ENCODE results near the gene PLAC9. TPM values are rescaled to one million over a fixed set of nuclear protein-coding genes. Genes with fewer than 3 reads are reported as not detected.

PLAC9 gene
- polyA plus RNA-seq, 3 donors = 16.4 to 29.3 (median 27.7) TPM

DNA sequence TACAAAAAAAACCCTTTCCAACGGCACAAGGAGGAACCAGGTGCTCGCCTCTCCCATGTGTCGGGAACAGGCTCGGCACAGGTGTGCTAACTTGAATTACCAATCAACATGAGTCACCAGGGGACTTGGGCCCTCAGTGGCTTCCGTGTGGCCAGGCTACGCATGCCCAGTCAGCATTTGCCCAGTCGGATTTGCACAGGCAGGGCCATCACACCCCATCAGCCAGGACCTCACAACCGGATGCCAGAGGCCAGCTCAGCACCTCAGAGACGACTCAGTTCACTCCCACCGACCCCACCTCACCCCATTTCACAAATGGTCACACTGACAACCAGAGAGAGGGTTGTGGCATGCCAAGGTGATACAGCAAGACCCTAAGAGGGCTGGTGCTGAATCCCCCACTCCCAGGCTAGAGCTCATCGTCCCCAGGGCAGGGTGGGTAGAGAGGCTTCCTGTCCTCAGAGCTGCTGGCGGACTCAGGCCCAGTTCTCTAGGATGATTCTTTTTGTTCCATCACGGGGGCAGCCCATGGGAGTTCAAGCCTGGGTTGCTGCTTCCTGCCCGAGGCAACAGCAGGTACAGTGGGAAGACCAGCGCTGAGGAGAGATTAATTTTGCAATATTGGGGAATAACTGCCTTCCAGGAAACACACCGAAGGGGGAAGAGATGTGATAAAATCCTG lies 59.2 kb downstream of the PLAC9 start:
- no peak for DNase-seq (ENCODE audit: extremely low read depth in 1 of 11, low read depth in 9 of 11, low spot score in 4 of 11)

DNA sequence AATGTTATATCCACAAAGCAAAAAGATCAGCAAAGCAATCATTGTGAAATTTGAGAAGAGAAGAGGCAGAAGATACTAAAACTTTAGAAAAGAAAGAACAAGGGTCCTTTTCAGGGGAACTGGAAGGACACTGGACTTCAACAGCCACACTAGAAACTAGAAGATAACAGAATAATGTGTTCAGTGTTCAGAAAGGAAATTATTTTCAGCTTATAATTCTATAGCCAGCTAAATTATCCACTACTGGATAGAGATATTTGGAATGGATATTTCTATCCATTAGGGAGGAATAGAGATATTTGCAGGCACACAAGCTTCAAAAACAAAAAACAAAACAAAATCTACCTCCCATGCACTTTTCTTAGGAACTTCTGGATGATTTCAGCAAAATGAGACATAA lies 60.0 kb downstream of the PLAC9 start:
- no peak for DNase-seq (ENCODE audit: extremely low read depth in 1 of 11, low read depth in 9 of 11, low spot score in 4 of 11)

DNA sequence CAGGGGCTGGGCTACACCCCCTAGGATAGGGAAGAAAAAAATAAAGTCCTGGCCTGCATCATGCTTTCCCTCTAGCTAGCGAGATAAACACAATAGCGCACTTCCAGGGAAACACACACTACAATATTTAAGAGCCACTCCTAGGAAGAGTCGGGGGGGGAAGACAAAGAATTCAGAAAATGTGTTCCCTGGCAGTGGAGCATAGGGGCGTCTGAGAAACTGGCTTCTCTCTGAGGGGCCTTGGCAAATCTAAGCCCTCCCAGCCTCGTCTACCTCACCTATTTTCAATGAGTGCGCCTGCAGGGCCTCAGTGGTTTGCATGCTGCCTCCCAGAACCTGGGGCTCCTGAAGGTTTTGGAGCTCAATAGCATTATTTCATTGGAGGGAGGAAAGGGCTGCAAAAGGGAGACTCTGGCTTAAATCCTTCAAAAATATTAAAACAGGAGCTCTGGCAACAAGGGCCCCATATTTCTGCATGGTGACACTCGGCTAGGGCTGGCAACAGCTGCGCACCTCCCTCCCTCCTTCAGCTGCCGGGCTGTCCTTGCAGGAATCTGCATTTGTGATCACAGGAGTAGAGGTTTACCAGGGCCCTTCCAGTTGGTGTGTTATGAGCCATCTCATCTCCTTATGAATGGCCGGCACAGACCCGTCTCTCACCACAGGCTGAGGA lies 62.0 kb downstream of the PLAC9 start:
- no peak for DNase-seq (ENCODE audit: extremely low read depth in 1 of 11, low read depth in 9 of 11, low spot score in 4 of 11)

Other genes with a start within 250 kb of the PLAC9 start
- gene SFTPD, start 183.6 kb upstream of the PLAC9 start, polyA plus RNA-seq (ENCODE audit: insufficient read length in 3 of 3) = 1 to 10 TPM in 1 of 3 donors, under 1 TPM in 2; 0.68 to 2.1 (median 0.78) TPM
- gene TMEM254, start 54.1 kb upstream of the PLAC9 start, polyA plus RNA-seq (ENCODE audit: insufficient read length in 3 of 3) = 10 to 100 TPM; 51.3 to 63.5 (median 60.1) TPM
- 100 to 1,000 TPM; 112 to 143 (median 130) TPM for gene ANXA11, start 72.8 kb downstream of the PLAC9 start, polyA plus RNA-seq (ENCODE audit: insufficient read length in 3 of 3)
- gene MAT1A, start 156.9 kb downstream of the PLAC9 start, polyA plus RNA-seq (ENCODE audit: insufficient read length in 3 of 3) = 1 to 10 TPM in 2 of 3 donors, under 1 TPM in 1; 0.88 to 1.3 (median 1.0) TPM
- under 1 TPM; 0.34 to 0.96 (median 0.50) TPM for gene DYDC1, start 224.0 kb downstream of the PLAC9 start, polyA plus RNA-seq (ENCODE audit: insufficient read length in 3 of 3)
- 1 to 10 TPM; 1.5 to 2.5 (median 1.6) TPM for gene DYDC2, start 224.1 kb downstream of the PLAC9 start, polyA plus RNA-seq (ENCODE audit: insufficient read length in 3 of 3)

Data from renal cortex interstitium (tissue), 11 donors.